Coronary artery (tissue), 2 donors: Measurements from ENCODE around the gene RBCK1.

ENCODE experiments used
- DNase-seq: peaks from one replicate; pipeline ENCODE4 v3.0.0-alpha.2; 2017; ENCODE audit warnings: low spot score
- H3K27ac ChIP-seq, 2 donors: fragments of 200-600 bp; sonication (generic); one replicate each; pipeline ENCODE4 v1.5.1; 2016 to 2019
- H3K4me3 ChIP-seq: fragments of 200-600 bp; sonication (generic); 2 replicates; pipeline ENCODE4 v1.5.1; 2016; ENCODE audit warnings: mild to moderate bottlenecking, moderate library complexity
- CTCF ChIP-seq: fragments of 200-600 bp; sonication (generic); IDR thresholded peaks from one replicate; pipeline ENCODE4 v1.5.1; 2019; ENCODE audit warnings: antibody characterized with exemption

Gene RBCK1

GRCh38 chr20:364905-365794, 42.9 kb upstream of the RBCK1 start:
- Histone ChIP-seq H3K4me3 (no peak overlapping the region), H3K27ac (no peak overlapping the region)
- TF ChIP-seq CTCF, result no peak
- DNase-seq, result no peak

GRCh38 chr20:366041-366718, 41.9 kb upstream of the RBCK1 start:
- no peak for DNase-seq
- Histone ChIP-seq H3K27ac (no peak overlapping the region), H3K4me3 (no peak overlapping the region)
- TF ChIP-seq CTCF, result no peak

- no peak for DNase-seq
Measured at GRCh38 chr20:366719-367485, 41.2 kb upstream of the RBCK1 start.

GRCh38 chr20:367486-367887, 40.6 kb upstream of the RBCK1 start:
- Histone ChIP-seq H3K27ac (no peak overlapping the region), H3K4me3 (no peak overlapping the region)
- DNase-seq, result no peak
- TF ChIP-seq CTCF, result no peak

More at GRCh38 chr20:366719-367485, 41.2 kb upstream of the RBCK1 start:
- Histone ChIP-seq H3K27ac (no peak overlapping the region), H3K4me3 (no peak overlapping the region)
- TF ChIP-seq CTCF, result no peak

- no peak for DNase-seq
- TF ChIP-seq CTCF, result no peak
- no peak overlapping the region for H3K27ac ChIP-seq
- no peak overlapping the region for H3K4me3 ChIP-seq
Measured at GRCh38 chr20:368915-369314, 39.2 kb upstream of the RBCK1 start.

GRCh38 chr20:370151-370600, 37.9 kb upstream of the RBCK1 start:
- Histone ChIP-seq H3K4me3 (no peak overlapping the region), H3K27ac (no peak overlapping the region)
- no peak for DNase-seq
- TF ChIP-seq CTCF, result no peak
